GM18868 (cell line): ENCODE measurements around the gene MLPH.

Experiments used
- ATAC-seq: cut with Tn5 transposase; IDR thresholded peaks from one replicate; pipeline ENCODE4 v1.9.1; 2021; ENCODE audit warnings: mild to moderate bottlenecking, moderate library complexity; ENCODE audit not compliant: unreplicated experiment

Gene MLPH

GRCh38 chr2:237497009-237497837 is 10.2 kb downstream of the MLPH start:
- no peak for ATAC-seq

- ATAC-seq, result no peak
Observed at GRCh38 chr2:237497838-237498186, 10.8 kb downstream of the MLPH start.

GRCh38 chr2:237498341-237498740 is 11.3 kb downstream of the MLPH start:
- no peak for ATAC-seq

- ATAC-seq, result no peak
Observed at GRCh38 chr2:237500681-237501424, 13.8 kb downstream of the MLPH start.

GRCh38 chr2:237501892-237502513 is 15.0 kb downstream of the MLPH start:
- no peak for ATAC-seq

GRCh38 chr2:237503201-237503600 is 16.1 kb downstream of the MLPH start:
- ATAC-seq, result no peak

GRCh38 chr2:237505188-237505939 is 18.3 kb downstream of the MLPH start:
- no peak for ATAC-seq

GRCh38 chr2:237507512-237507911 is 20.5 kb downstream of the MLPH start:
- no peak for ATAC-seq

GRCh38 chr2:237508361-237508760 is 21.3 kb downstream of the MLPH start:
- ATAC-seq, result no peak

GRCh38 chr2:237509151-237509550 is 22.1 kb downstream of the MLPH start:
- ATAC-seq, result no peak

- no peak for ATAC-seq
Observed at GRCh38 chr2:237509905-237510304, 22.9 kb downstream of the MLPH start.

GRCh38 chr2:237510502-237511217 is 23.6 kb downstream of the MLPH start:
- ATAC-seq, result no peak

- ATAC-seq, result no peak
Observed at GRCh38 chr2:237511433-237511832, 24.4 kb downstream of the MLPH start.

GRCh38 chr2:237511885-237512405 is 24.9 kb downstream of the MLPH start:
- ATAC-seq, result no peak

- peak; percentile 57 for ATAC-seq
Observed at GRCh38 chr2:237512774-237513466, 25.9 kb downstream of the MLPH start.

- no peak for ATAC-seq
Observed at GRCh38 chr2:237513693-237514092, 26.6 kb downstream of the MLPH start.

GRCh38 chr2:237514474-237515130 is 27.6 kb downstream of the MLPH start:
- ATAC-seq, result no peak

- no peak for ATAC-seq
Observed at GRCh38 chr2:237515166-237515565, 28.1 kb downstream of the MLPH start.

- ATAC-seq, result no peak
Observed at GRCh38 chr2:237515621-237516275, 28.7 kb downstream of the MLPH start.
